Measurements from ENCODE around the gene RNF220.

Gene RNF220

GRCh38 chr1:44685881-44686280 is 280.8 kb downstream of the RNF220 start:
- no peak overlapping the region for H3K27ac ChIP-seq (ENCODE audit: low read depth, low read length, poor library complexity, severe bottlenecking)

DNA sequence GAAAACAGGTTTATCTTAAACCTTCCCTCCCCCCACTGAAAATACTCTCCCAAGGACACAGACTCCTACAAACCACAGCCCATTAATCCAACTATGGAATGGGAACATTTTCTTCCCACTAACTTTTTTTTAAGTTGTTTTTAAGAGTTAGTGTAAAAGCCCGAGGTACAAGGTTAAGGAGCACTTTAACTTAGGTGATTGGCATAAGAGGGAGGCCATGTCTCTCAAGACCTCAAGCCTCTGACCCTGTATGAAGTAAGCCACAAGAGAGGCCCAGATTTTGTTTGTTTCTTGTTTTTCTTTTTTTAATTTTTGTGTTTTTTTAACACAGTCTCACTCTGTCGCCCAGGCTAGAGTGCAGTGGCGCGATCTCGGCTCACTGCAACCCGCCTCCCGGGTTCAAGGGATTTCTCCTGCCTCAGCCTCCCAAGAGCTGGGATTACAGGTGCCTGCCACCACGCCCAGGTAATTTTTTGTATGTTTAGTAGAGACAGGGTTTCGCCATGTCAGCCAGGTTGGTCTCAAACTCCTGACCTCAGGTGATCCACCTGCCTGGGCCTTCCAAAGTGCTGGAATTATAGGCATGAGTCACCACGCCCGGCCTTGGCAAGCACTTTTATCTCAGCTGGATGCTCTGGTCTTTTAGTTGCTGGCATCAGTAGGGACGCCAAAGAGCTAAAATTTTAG is 283.8 kb downstream of the RNF220 start:
- Histone ChIP-seq H3K79me2 (ENCODE audit: insufficient read depth, low read length) (no peaks in the 10 kb centered on the region), H3K27ac (ENCODE audit: low read depth, low read length, poor library complexity, severe bottlenecking) (no peak overlapping the region), H3F3A (ENCODE audit: insufficient read depth, low read length) (no peaks in the 10 kb centered on the region), H3K9ac (ENCODE audit: low read length) (no peak overlapping the region), H3K9me3 (ENCODE audit: low read length) (no peaks in the 10 kb centered on the region), H3K4me2 (ENCODE audit: low read length) (no peak overlapping the region), H3K27me3 (ENCODE audit: insufficient read depth, low read length) (no peaks in the 10 kb centered on the region), H3K4me3 (ENCODE audit: low read depth, low read length, poor library complexity, severe bottlenecking) (no peak overlapping the region), H3K9me2 (ENCODE audit: low read depth, low read length) (no peaks in the 10 kb centered on the region), H4K20me1 (ENCODE audit: insufficient read depth, low read length) (no peaks in the 10 kb centered on the region), H3K4me1 (ENCODE audit: insufficient read depth, low read length, severe bottlenecking) (peaks cover 18% of the 10 kb centered on the region), H2AFZ (ENCODE audit: low read length) (no peak overlapping the region), H3K36me3 (ENCODE audit: insufficient read depth, low read length) (no peaks in the 10 kb centered on the region; the same call in 1 of the 2 replicates)
- TF ChIP-seq CTCF (IDR thresholded peaks at IDR 0.05; ENCODE audit: low read length), result no peak
- no peak for TF ChIP-seq EZH2 (IDR thresholded peaks at IDR 0.05; ENCODE audit: borderline replicate concordance, low read length)

More at GRCh38 chr1:44685881-44686280, 280.8 kb downstream of the RNF220 start:
- Histone ChIP-seq H3K4me2 (ENCODE audit: low read length) (no peak overlapping the region), H3F3A (ENCODE audit: insufficient read depth, low read length) (no peaks in the 10 kb centered on the region), H3K9me3 (ENCODE audit: low read length) (no peaks in the 10 kb centered on the region), H3K9ac (ENCODE audit: low read length) (no peak overlapping the region), H3K9me2 (ENCODE audit: low read depth, low read length) (no peaks in the 10 kb centered on the region), H3K36me3 (ENCODE audit: insufficient read depth, low read length) (no peaks in the 10 kb centered on the region), H3K27me3 (ENCODE audit: insufficient read depth, low read length) (no peaks in the 10 kb centered on the region), H3K4me3 (ENCODE audit: low read depth, low read length, poor library complexity, severe bottlenecking) (no peak overlapping the region), H3K4me1 (ENCODE audit: insufficient read depth, low read length, severe bottlenecking) (peaks cover 9% of the 10 kb centered on the region), H3K79me2 (ENCODE audit: insufficient read depth, low read length) (no peaks in the 10 kb centered on the region), H4K20me1 (ENCODE audit: insufficient read depth, low read length) (no peaks in the 10 kb centered on the region), H2AFZ (ENCODE audit: low read length) (no peak overlapping the region)
- no peak for TF ChIP-seq CTCF (IDR thresholded peaks at IDR 0.05; ENCODE audit: low read length)
- TF ChIP-seq EZH2 (IDR thresholded peaks at IDR 0.05; ENCODE audit: borderline replicate concordance, low read length), result no peak

DNA sequence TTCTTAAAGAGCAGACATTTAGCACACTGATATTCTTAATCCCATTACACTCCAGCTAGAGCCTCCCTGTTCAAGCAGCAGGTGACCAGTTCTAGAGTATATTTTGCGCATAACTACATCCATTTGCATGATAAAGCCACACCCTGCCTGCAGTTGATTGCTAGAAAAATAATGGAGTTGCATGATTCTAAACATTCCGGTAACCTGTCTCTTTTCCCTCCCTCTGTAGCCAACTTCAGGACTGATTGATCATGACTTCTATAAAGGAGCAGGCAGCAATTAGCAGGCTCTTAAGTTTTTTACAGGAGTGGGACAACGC is 284.4 kb downstream of the RNF220 start:
- Histone ChIP-seq H3K79me2 (ENCODE audit: insufficient read depth, low read length) (no peaks in the 10 kb centered on the region), H3F3A (ENCODE audit: insufficient read depth, low read length) (no peaks in the 10 kb centered on the region), H3K36me3 (ENCODE audit: insufficient read depth, low read length) (no peaks in the 10 kb centered on the region; the same call in 1 of the 2 replicates), H3K4me2 (ENCODE audit: low read length) (no peak overlapping the region), H3K4me3 (ENCODE audit: low read depth, low read length, poor library complexity, severe bottlenecking) (no peak overlapping the region), H3K27ac (ENCODE audit: low read depth, low read length, poor library complexity, severe bottlenecking) (no peak overlapping the region), H2AFZ (ENCODE audit: low read length) (no peak overlapping the region), H3K9ac (ENCODE audit: low read length) (no peak overlapping the region), H3K9me3 (ENCODE audit: low read length) (no peaks in the 10 kb centered on the region), H3K27me3 (ENCODE audit: insufficient read depth, low read length) (no peaks in the 10 kb centered on the region), H3K4me1 (ENCODE audit: insufficient read depth, low read length, severe bottlenecking) (peaks cover 20% of the 10 kb centered on the region), H3K9me2 (ENCODE audit: low read depth, low read length) (no peaks in the 10 kb centered on the region), H4K20me1 (ENCODE audit: insufficient read depth, low read length) (no peaks in the 10 kb centered on the region)
- no peak for TF ChIP-seq CTCF (IDR thresholded peaks at IDR 0.05; ENCODE audit: low read length)
- TF ChIP-seq EZH2 (IDR thresholded peaks at IDR 0.05; ENCODE audit: borderline replicate concordance, low read length), result no peak
